HepG2 (cell line): Measurements from ENCODE around the gene SCUBE2. TPM values are rescaled to one million over a fixed set of nuclear protein-coding genes. Genes with fewer than 3 reads are reported as not detected.

ENCODE experiments used
- ATAC-seq: fragments of 200-7000 bp; cut with Tn5 transposase; 3 replicates; pipeline ENCODE4 v1.9.1; 2020; ENCODE audit warnings: mild to moderate bottlenecking, moderate library complexity
- BruUV-seq: library from RNA; stranded (reverse); fragments of 400-500 nt; replicated peaks from 2 replicates; lab custom pipeline; 2021; lab: Mats Ljungman, UMichigan
- CTCF ChIA-PET: fragments of 300-600 bp; formaldehyde crosslinking; extraction: SDS; loops from one replicate; lab custom pipeline; 2021; ENCODE audit warnings: low total read pairs, inconsistent platforms, low intra/inter-chr PET ratio; lab: Yijun Ruan, JAX
- POLR2A ChIA-PET: fragments of 350-600 bp; sonication (Branson Sonifier 250); formaldehyde crosslinking; loops from one replicate; lab custom pipeline; 2020; ENCODE audit warnings: antibody characterized with exemption, inconsistent platforms; lab: Yijun Ruan, JAX
- DNase-seq: peaks from one replicate; pipeline ENCODE4 v3.0.0-alpha.2; 2015; ENCODE audit warnings: low spot score
- FAIRE-seq: peaks from 3 replicates; lab custom pipeline; 2011; peaks lifted over from hg19 to GRCh38; lab: Jason Lieb, UNC
- H2AFZ ChIP-seq: one replicate; pipeline ENCODE4 v1.6.1; 2011; ENCODE audit warnings: low read length, inconsistent platforms
- H3K27ac ChIP-seq: fragments of 300-600 bp; 3 replicates; pipeline ENCODE4 v1.8.0; 2011; ENCODE audit warnings: mixed run types, mild to moderate bottlenecking, mixed read lengths, low read length, inconsistent platforms; ENCODE audit not compliant: insufficient read depth; ENCODE audit errors: extremely low read length
- H3K27me3 ChIP-seq, 2 experiments: fragments of 200-600 bp in 1 of 2; 2 replicates in 1 of 2; 3 replicates in 1 of 2; pipeline versions ENCODE4 v1.6.0 to v1.8.0; 2011; ENCODE audit warnings: low read length in 2 of 2, mild to moderate bottlenecking in 2 of 2, moderate library complexity in 2 of 2, inconsistent platforms in 1 of 2; ENCODE audit not compliant: insufficient read depth in 2 of 2, control insufficient read depth in 1 of 2
- H3K36me3 ChIP-seq, 2 experiments: fragments of 200-600 bp in 1 of 2; replicated peaks in 1 of 2; 2 replicates in 1 of 2; 3 replicates in 1 of 2; pipeline versions ENCODE4 v1.5.1 to v1.8.0; 2011; ENCODE audit warnings: low read length in 2 of 2, inconsistent platforms in 1 of 2; ENCODE audit not compliant: insufficient read depth in 2 of 2, control insufficient read depth in 1 of 2
- H3K4me1 ChIP-seq: 2 replicates; pipeline ENCODE4 v1.5.1; 2012; ENCODE audit warnings: low read length, inconsistent platforms; ENCODE audit not compliant: insufficient read depth
- H3K4me2 ChIP-seq: 2 replicates; pipeline ENCODE4 v1.6.0; 2011; ENCODE audit warnings: low read depth, low read length, inconsistent platforms
- H3K4me3 ChIP-seq, 3 experiments: fragments of 200-600 bp in 1 of 3; sonication (generic), shearing (Covaris generic) in 1 of 3; replicated peaks in 1 of 3; 2 replicates each; pipeline ENCODE4 v1.5.1; 2011 to 2016; ENCODE audit warnings: low read length in 3 of 3, inconsistent platforms in 2 of 3, low read depth in 2 of 3, mild to moderate bottlenecking in 2 of 3, control low read depth in 1 of 3, mixed read lengths in 1 of 3; ENCODE audit not compliant: insufficient read depth in 1 of 3
- H3K79me2 ChIP-seq: one replicate; pipeline ENCODE4 v1.6.1; 2011; ENCODE audit warnings: low read length, inconsistent platforms; ENCODE audit not compliant: insufficient read depth
- H3K9ac ChIP-seq: 2 replicates; pipeline ENCODE4 v1.6.0; 2011; ENCODE audit warnings: mild to moderate bottlenecking, low read depth, low read length, inconsistent platforms; ENCODE audit not compliant: insufficient read depth
- H3K9me3 ChIP-seq: 2 replicates; pipeline ENCODE4 v1.5.1; 2012; ENCODE audit warnings: mild to moderate bottlenecking, low read length
- H4K20me1 ChIP-seq: 2 replicates; pipeline ENCODE4 v1.6.0; 2011; ENCODE audit warnings: inconsistent platforms, mild to moderate bottlenecking, low read length, moderate library complexity; ENCODE audit not compliant: insufficient read depth
- ARHGAP35 ChIP-seq: sonication (generic); formaldehyde crosslinking; IDR thresholded peaks from 2 replicates; pipeline ENCODE4 v1.9.0; 2022; ENCODE audit warnings: mild to moderate bottlenecking, inconsistent platforms, moderate library complexity, missing genetic modification reagents, borderline replicate concordance
- CENPT ChIP-seq: sonication (generic); formaldehyde crosslinking; IDR thresholded peaks from 2 replicates; pipeline ENCODE4 v1.8.0; 2022; ENCODE audit warnings: low read depth, mild to moderate bottlenecking, moderate library complexity, missing genetic modification reagents
- CTCF ChIP-seq: sonication (generic); formaldehyde crosslinking; IDR thresholded peaks from 2 replicates; pipeline ENCODE4 v1.5.0; 2020; ENCODE audit warnings: mild to moderate bottlenecking, missing genetic modification reagents, moderate library complexity
- KLF16 ChIP-seq, 2 experiments: sonication (generic) in 1 of 2; formaldehyde crosslinking in 1 of 2; IDR thresholded peaks; 2 replicates each; pipeline versions ENCODE4 v1.6.1 to v1.8.0; 2016 to 2023; ENCODE audit warnings: missing genetic modification reagents in 2 of 2, missing compliant biosample characterization in 1 of 2
- KLF6 ChIP-seq: IDR thresholded peaks from 2 replicates; pipeline ENCODE4 v1.8.0; 2016; ENCODE audit warnings: missing biosample characterization, missing genetic modification reagents
- MBNL3 ChIP-seq: fragments of 250-450 bp; sonication (Bioruptor Pico); conservative IDR thresholded peaks from 2 replicates; pipeline ENCODE4 v1.8.0; 2022; ENCODE audit warnings: mild to moderate bottlenecking, inconsistent platforms
- PBX3 ChIP-seq: sonication (generic); formaldehyde crosslinking; IDR thresholded peaks from 2 replicates; pipeline ENCODE4 v1.8.1; 2023; ENCODE audit warnings: missing genetic modification reagents, inconsistent platforms, borderline replicate concordance
- PHF5A ChIP-seq: IDR thresholded peaks from one replicate; pipeline ENCODE4 v1.6.1; 2018; ENCODE audit warnings: low read depth, missing genetic modification reagents; ENCODE audit not compliant: unreplicated experiment
- RARG ChIP-seq: sonication (generic); formaldehyde crosslinking; IDR thresholded peaks from 2 replicates; pipeline ENCODE4 v1.4.0; 2020; ENCODE audit warnings: low read depth, mild to moderate bottlenecking, missing genetic modification reagents
- SCMH1 ChIP-seq: sonication (generic); formaldehyde crosslinking; IDR thresholded peaks from 2 replicates; pipeline ENCODE4 v1.9.0; 2021; ENCODE audit warnings: missing genetic modification reagents, mild to moderate bottlenecking, borderline replicate concordance
- STAG1 ChIP-seq: sonication (generic); formaldehyde crosslinking; IDR thresholded peaks from 2 replicates; pipeline ENCODE4 v1.4.0; 2020; ENCODE audit warnings: missing genetic modification reagents
- TEAD3 ChIP-seq: optimal IDR thresholded peaks from 2 replicates; pipeline ENCODE3; 2016; ENCODE audit warnings: borderline replicate concordance
- ZNF260 ChIP-seq: sonication (generic); formaldehyde crosslinking; IDR thresholded peaks from 2 replicates; pipeline ENCODE4 v1.4.0; 2020; ENCODE audit warnings: missing genetic modification reagents, low read depth, mild to moderate bottlenecking, borderline replicate concordance
- ZNF264 ChIP-seq: sonication (generic); formaldehyde crosslinking; IDR thresholded peaks from 2 replicates; pipeline ENCODE4 v1.4.0; 2020; ENCODE audit warnings: missing genetic modification reagents
- ZNF605 ChIP-seq: sonication (generic); formaldehyde crosslinking; IDR thresholded peaks from 2 replicates; pipeline ENCODE4 v1.8.0; 2022; ENCODE audit warnings: mild to moderate bottlenecking, missing genetic modification reagents
- ZNF704 ChIP-seq: sonication (generic); formaldehyde crosslinking; IDR thresholded peaks from 2 replicates; pipeline ENCODE4 v1.8.1; 2023; ENCODE audit warnings: mild to moderate bottlenecking, inconsistent platforms, moderate library complexity, missing genetic modification reagents, borderline replicate concordance
- ZNF83 ChIP-seq: sonication (generic); formaldehyde crosslinking; IDR thresholded peaks from 2 replicates; pipeline ENCODE4 v1.4.0; 2020; ENCODE audit warnings: missing genetic modification reagents, mild to moderate bottlenecking, borderline replicate concordance
- WGBS: methylation state at CpG from one replicate; pipeline ENCODE4 v1.1.6; 2017; ENCODE audit warnings: low lambda C conversion rate; 5-methylcytosine and 5-hydroxymethylcytosine counted together
- in situ Hi-C: cut with HindIII; loops from 2 replicates; pipeline ENCODE4 v1.10.0; 2017; ENCODE audit warnings: low pct_unique_long_range_greater_than_20kb; ENCODE audit not compliant: extremely low pct_ligation_motif_present
- intact Hi-C: fragments of 100-400 bp; cut with micrococcal nuclease; formaldehyde crosslinking; loops from one replicate; pipeline ENCODE4 v1.10.0; 2022; ENCODE audit not compliant: unreplicated experiment
- polyA plus RNA-seq, 8 experiments: library from polyadenylated mRNA; depleted of rRNA in 3 of 8; stranded (reverse) in 7 of 8; unstranded in 1 of 8; fragments of >200 nt; fragmentation: Illumina TruSeq in 4 of 8; extraction: Trizol in 4 of 8; gene quantifications; 2 replicates each; pipeline versions ENCODE4 v1.2.1 to v1.2.3, GENCODE V29; 2011 to 2016; ENCODE audit warnings: low read depth in 4 of 8, missing spikeins in 1 of 8, mixed read lengths in 1 of 8; ENCODE audit not compliant: insufficient read depth in 1 of 8
- total RNA-seq, 5 experiments: library from RNA; depleted of rRNA; stranded (reverse); fragments of >200 nt; fragmentation: Illumina TruSeq; extraction: Trizol; gene quantifications; 2 replicates each; pipeline ENCODE4 v1.2.3, GENCODE V29; 2016; ENCODE audit warnings: low read depth in 1 of 5

The SCUBE2 gene
- total and polyA plus RNA-seq, 2 of the 13 experiments (the other 11 are each of a cell fraction or from before 2014, with no cell fraction given), result 0.09 TPM; not detected in 1

- ATAC-seq, result peak; percentile 64
- 41% methylated on average over 4 of the region's 4 CpGs for WGBS
- ChIA-PET POLR2A (no interaction called here), CTCF (no interaction called here)
- intact Hi-C loops, result no loop called here
- Histone ChIP-seq H3K9me3 (no peaks in the 10 kb centered on the region), H3K27me3 (peaks cover 0 to 7% of the 10 kb centered on the region in 2 experiments; a peak in 1 of 5 replicates), H3K4me1 (peaks cover 4% of the 10 kb centered on the region), H3K27ac (no peak overlapping the region), H3K4me2 (no peak overlapping the region), H3K9ac (no peak overlapping the region), H3K79me2 (no peaks in the 10 kb centered on the region), H2AFZ (no peak overlapping the region), H3K4me3 (no peak overlapping the region), H3K36me3 (no peaks in the 10 kb centered on the region), H4K20me1 (no peaks in the 10 kb centered on the region)
- DNase-seq, result peak; percentile 23
- in situ Hi-C loops, result no loop called here
- no peak for TF ChIP-seq ZNF605 (CRISPR knock-in tag)
- TF ChIP-seq RARG (CRISPR knock-in tag), result no peak
- TF ChIP-seq STAG1 (CRISPR knock-in tag), result peak; percentile 19; the same call in 1 of the 2 replicates
- no peak for TF ChIP-seq ZNF260 (CRISPR knock-in tag)
- TF ChIP-seq ZNF264 (CRISPR knock-in tag), result no peak
- no peak for TF ChIP-seq MBNL3 (CRISPR knock-in tag)
- no peak for TF ChIP-seq ZNF83 (CRISPR knock-in tag)
- no peak for TF ChIP-seq KLF6 (CRISPR knock-in tag)
- TF ChIP-seq ARHGAP35, result no peak
- no peak for TF ChIP-seq ZNF704 (CRISPR knock-in tag)
- TF ChIP-seq TEAD3, result no peak
- TF ChIP-seq CENPT (CRISPR knock-in tag), result no peak
- TF ChIP-seq PBX3 (CRISPR knock-in tag), result no peak
- peak; percentile 48 for TF ChIP-seq CTCF
- no peak for TF ChIP-seq PHF5A (CRISPR knock-in tag)
- no peak for TF ChIP-seq SCMH1
- TF ChIP-seq KLF16 (CRISPR knock-in tag; IDR thresholded peaks at IDR 0.05), result no peak
- no TSS peak for BruUV-seq
- FAIRE-seq, result no peak
These were observed 30.7 kb downstream of the SCUBE2 start for GRCh38 chr11:9060700-9061111.
